Fibroblast of pulmonary artery (primary cell): ENCODE results near the gene RPL10A.

Source experiments
- DNase-seq: peaks from one replicate; pipeline ENCODE4 v3.0.0-alpha.2; 2010; ENCODE audit warnings: low read depth
- H3K4me3 ChIP-seq: replicated peaks from 2 replicates; pipeline ENCODE4 v1.5.1; 2011; ENCODE audit warnings: low read depth, mild to moderate bottlenecking, control low read depth, low read length, moderate library complexity
- TF ChIP-seq, protein P1 (sequence below): IDR thresholded peaks from 2 replicates; pipeline ENCODE4 v1.5.1; 2011; ENCODE audit warnings: mild to moderate bottlenecking, control low read depth, low read length, inconsistent platforms; ENCODE audit errors: missing control alignments

The RPL10A gene

DNA sequence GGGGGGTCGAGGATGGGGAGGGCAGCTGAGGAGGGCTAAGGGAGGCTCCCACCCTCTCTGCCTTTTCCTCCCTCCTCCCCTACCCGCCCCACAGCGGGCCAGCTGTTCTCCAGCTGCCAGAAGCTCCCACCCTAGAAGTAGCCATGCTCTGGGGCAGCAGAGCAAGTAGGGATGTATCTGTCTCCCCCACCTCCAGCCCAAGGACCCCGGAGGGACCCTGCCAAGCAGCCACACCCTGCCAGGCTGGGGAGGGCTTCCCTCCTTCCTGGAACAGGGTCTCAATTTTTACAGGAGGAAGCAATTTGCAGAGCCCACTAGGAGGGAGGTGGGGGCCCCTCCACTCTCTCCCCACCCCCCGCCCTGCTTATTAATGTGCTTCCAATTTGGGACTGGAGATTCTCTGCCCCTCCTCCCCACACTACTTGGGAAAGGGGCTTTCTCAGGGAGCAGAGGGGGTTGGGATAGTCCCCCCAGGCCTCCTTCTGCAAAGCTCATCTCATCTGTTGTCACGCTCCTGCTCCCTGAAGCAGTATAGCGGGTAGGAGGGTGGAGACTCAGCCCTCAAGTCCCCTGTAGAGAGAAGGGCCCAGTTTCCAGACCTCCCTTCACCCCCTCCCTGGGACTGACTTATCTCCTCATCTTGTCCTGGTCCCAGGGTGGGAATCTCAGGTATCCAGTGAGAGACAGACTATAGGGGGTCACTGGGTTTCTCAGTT, 24.2 kb downstream of the RPL10A start:
- H3K4me3 ChIP-seq, result no peak overlapping the region
- DNase-seq, result no peak
- TF ChIP-seq, protein P1, sequence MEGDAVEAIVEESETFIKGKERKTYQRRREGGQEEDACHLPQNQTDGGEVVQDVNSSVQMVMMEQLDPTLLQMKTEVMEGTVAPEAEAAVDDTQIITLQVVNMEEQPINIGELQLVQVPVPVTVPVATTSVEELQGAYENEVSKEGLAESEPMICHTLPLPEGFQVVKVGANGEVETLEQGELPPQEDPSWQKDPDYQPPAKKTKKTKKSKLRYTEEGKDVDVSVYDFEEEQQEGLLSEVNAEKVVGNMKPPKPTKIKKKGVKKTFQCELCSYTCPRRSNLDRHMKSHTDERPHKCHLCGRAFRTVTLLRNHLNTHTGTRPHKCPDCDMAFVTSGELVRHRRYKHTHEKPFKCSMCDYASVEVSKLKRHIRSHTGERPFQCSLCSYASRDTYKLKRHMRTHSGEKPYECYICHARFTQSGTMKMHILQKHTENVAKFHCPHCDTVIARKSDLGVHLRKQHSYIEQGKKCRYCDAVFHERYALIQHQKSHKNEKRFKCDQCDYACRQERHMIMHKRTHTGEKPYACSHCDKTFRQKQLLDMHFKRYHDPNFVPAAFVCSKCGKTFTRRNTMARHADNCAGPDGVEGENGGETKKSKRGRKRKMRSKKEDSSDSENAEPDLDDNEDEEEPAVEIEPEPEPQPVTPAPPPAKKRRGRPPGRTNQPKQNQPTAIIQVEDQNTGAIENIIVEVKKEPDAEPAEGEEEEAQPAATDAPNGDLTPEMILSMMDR, result no peak

DNA sequence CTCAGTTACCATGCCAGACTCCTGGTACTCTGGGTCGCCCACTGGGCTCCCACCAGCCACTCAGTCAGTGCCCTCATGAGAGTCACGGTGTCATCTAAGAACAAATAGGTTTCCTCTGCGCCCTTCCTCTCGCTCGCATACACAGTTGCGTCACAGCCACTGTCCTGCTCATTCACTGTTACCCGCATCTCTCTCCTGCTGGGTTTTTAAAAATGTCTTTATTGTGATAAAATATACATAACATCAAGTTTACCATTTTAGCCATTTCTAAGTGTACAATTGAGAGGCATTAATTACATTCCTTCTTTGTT, 24.7 kb downstream of the RPL10A start:
- DNase-seq, result no peak
- no peak overlapping the region for H3K4me3 ChIP-seq
- TF ChIP-seq, protein P1, result no peak

DNA sequence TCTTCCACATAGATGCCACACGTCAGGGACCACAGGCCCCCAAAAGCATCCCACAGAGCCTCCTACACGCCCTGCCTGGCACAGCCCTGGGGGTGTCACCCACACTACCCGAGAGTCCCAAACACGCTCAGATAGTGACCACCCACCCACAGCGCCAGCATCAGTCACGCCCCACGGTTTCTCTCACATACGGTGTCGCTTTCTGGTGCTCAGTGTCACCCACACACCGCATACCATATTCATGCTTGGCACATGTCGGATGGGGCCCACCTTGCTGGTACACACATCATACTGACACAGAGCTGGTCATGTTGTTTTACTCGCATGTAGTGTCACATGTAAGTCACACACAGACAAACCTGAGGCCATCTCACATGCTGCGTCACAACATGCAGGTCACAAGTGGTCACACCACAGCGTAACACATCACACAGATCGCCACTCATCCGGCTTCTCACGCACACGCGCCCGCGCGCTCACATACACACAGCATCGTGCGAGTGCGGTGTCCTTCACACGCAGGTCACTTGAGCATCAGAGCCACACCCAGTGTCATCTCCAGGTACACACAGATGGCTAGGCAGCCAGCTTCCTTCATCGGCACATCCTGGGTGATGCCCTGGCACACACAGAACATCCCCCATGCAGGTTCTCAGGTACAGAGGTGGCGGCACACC, 25.2 kb downstream of the RPL10A start:
- TF ChIP-seq, protein P1, result no peak
- DNase-seq, result no peak
- H3K4me3 ChIP-seq, result no peak overlapping the region

DNA sequence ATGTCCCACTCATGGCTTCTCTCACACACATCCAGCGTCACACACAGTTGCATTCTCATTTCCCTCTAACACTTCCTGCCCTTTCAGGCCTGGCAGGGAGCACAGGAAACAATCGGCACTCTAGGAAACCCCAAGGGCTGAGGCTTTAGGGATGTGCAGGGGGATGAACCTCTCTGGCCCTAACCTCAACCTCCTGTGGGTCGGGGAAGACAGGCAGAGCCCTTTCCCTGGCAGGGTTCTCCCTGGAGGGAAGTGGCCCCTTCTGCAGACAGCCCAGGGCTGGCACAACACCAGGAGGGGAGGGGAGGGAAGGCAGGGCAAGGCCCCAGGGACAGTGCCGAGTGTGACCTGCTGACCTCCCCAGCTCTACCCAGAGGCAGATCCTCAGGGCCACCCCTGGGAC, 26.0 kb downstream of the RPL10A start:
- peak overlapping the region; percentile 24 for H3K4me3 ChIP-seq
- TF ChIP-seq, protein P1, result no peak

DNA sequence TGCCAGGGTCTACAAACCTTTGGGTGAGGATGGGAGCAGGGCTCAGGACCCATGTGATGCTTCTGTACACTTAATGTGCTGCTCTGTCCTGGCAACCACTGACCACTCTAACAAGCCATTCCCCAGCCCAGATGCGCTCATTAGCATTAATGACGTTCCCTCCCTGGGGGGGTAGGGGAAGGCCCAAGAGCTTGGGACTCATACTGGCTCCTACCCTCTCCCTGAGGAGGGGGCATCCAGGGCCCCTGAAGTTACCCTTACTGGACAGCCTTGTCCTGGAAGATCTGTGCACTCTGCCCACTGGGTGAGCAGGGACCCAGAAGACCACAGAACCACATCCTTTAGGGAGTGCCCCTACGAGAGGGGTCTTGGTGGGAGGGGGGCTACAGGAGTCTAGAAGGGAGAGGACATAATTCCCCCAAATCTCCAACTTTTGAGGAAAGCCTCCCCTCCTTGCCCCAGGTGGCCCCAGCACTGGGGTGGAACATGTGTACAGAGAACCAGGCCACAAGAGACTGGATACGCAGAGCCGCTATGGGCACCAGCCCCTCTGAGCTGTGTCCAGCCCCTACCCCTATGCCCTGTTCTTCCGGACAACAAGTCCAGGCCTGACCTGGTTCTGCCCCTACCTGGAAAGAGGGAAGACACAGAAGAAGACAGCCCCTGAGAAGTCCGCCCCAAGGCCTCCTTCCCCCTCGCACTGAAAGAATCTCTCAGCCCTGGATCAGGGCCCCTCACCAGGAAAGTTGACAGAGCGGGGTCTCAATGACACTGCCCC, 27.2 kb downstream of the RPL10A start:
- DNase-seq, result no peak
- TF ChIP-seq, protein P1, result no peak
- H3K4me3 ChIP-seq, result peak overlapping the region; percentile 71

More for the DNA sequence above, 26.0 kb downstream of the RPL10A start:
- peak; percentile 55 for DNase-seq

DNA sequence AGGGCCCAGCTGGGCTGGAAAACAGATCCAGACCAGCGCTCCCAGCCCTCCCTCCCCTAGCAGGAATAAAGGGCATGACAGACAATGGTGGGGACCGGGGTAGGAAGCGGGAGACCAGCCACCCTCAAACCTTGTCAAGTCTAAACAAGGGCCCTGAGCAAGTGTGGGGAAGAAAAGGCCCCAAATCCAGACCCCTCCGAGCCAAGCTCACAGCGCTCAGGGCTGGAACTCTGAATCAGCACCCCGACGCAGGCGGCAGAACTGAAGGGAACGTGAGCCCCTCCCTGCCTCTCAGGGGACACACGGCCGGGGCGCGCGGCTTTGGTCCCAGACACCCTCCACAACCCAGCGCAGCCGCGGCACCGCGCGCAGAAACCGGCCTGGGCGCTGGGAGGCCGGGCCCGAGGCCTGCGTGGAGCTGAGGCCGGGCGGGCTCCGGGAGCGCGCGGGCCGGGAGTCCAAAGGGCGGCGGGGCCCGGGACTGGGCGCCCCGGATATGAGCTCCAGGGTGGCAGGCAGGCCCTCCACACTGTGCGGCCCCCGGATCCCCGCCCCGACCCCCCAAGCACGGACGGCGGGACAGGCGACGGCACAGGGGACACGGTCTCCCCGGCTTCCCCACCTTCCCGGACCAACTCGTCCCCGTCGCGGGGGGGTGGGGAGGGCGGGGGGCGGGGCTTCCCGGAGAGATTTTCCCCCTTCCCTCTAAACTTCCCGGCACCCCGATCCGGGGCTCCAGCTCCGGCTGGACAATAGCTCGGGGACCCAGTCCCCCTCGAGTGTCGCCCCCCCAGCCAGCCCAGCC, 28.0 kb downstream of the RPL10A start:
- TF ChIP-seq, protein P1, result no peak
- peak overlapping the region; percentile 71 for H3K4me3 ChIP-seq
- no peak for DNase-seq
